Fibroblast of lung (primary cell): ENCODE results near the gene CCND3. TPM values are rescaled to one million over a fixed set of nuclear protein-coding genes. Genes with fewer than 3 reads are reported as not detected.

Experiments
- DNase-seq, 2 donors: peaks; one replicate each; pipeline versions ENCODE4 v3.0.0 to v3.0.0-alpha.2; 2010; ENCODE audit warnings: low read depth in 2 of 2
- H2AFZ ChIP-seq: 2 replicates; pipeline ENCODE4 v1.5.1; 2012; ENCODE audit warnings: low read length, control low read depth, inconsistent platforms
- H3K27ac ChIP-seq: 2 replicates; pipeline ENCODE4 v1.5.1; 2011; ENCODE audit warnings: low read length, control low read depth; ENCODE audit not compliant: insufficient read depth
- H3K27me3 ChIP-seq: 2 replicates; pipeline ENCODE4 v1.5.1; 2011; ENCODE audit warnings: mild to moderate bottlenecking, low read length; ENCODE audit not compliant: control insufficient read depth, insufficient read depth
- H3K36me3 ChIP-seq: 2 replicates; pipeline ENCODE4 v1.5.1; 2011; ENCODE audit warnings: low read length; ENCODE audit not compliant: control insufficient read depth, insufficient read depth
- H3K4me1 ChIP-seq: 2 replicates; pipeline ENCODE4 v1.5.1; 2011; ENCODE audit warnings: low read length; ENCODE audit not compliant: control insufficient read depth, insufficient read depth; ENCODE audit errors: extremely low read depth
- H3K4me2 ChIP-seq: 2 replicates; pipeline ENCODE4 v1.5.1; 2011; ENCODE audit warnings: low read length, control low read depth; ENCODE audit not compliant: insufficient read depth; ENCODE audit errors: extremely low read depth
- H3K4me3 ChIP-seq, 4 experiments: fragments of 200-600 bp in 1 of 4; sonication (generic) in 1 of 4; replicated peaks in 1 of 4; 2 replicates each; pipeline ENCODE4 v1.5.1; 2011 to 2016; ENCODE audit warnings: low read length in 4 of 4, low read depth in 3 of 4, mild to moderate bottlenecking in 3 of 4, control low read depth in 2 of 4, inconsistent platforms in 1 of 4, mixed read lengths in 1 of 4; ENCODE audit not compliant: insufficient read depth in 1 of 4; ENCODE audit errors: control extremely low read depth in 1 of 4
- H3K79me2 ChIP-seq: 2 replicates; pipeline ENCODE4 v1.5.1; 2012; ENCODE audit warnings: mild to moderate bottlenecking, low read length, inconsistent platforms; ENCODE audit not compliant: control insufficient read depth, insufficient read depth
- H3K9ac ChIP-seq: 2 replicates; pipeline ENCODE4 v1.5.1; 2011; ENCODE audit warnings: mild to moderate bottlenecking, low read length, control low read depth; ENCODE audit not compliant: insufficient read depth
- H3K9me3 ChIP-seq: 2 replicates; pipeline ENCODE4 v1.5.1; 2012; ENCODE audit warnings: low read depth, low read length; ENCODE audit not compliant: control insufficient read depth, insufficient read depth
- H4K20me1 ChIP-seq: 2 replicates; pipeline ENCODE4 v1.5.1; 2011; ENCODE audit warnings: low read length; ENCODE audit not compliant: control insufficient read depth, insufficient read depth; ENCODE audit errors: extremely low read depth
- EZH2 ChIP-seq: IDR thresholded peaks from 2 replicates; pipeline ENCODE4 v1.5.1; 2012; ENCODE audit warnings: low read length, control low read depth, mild to moderate bottlenecking; ENCODE audit errors: missing control alignments
- polyA plus RNA-seq, 2 donors: library from polyadenylated mRNA; depleted of rRNA in 1 of 2; stranded (reverse) in 1 of 2; unstranded in 1 of 2; fragments of >200 nt; gene quantifications; 2 replicates each; pipeline ENCODE4 v1.2.1, GENCODE V29; 2011 to 2012; ENCODE audit warnings: missing spikeins in 1 of 2
- total RNA-seq: library from RNA; depleted of rRNA; stranded (reverse); fragments of >200 nt; gene quantifications from 2 replicates; pipeline ENCODE4 v1.2.1, GENCODE V29; 2014
- TF ChIP-seq, protein P1 (sequence below), 2 donors: IDR thresholded peaks in 1 of 2; conservative IDR thresholded peaks in 1 of 2; 1 replicate in 1 of 2; 2 replicates in 1 of 2; pipeline ENCODE4 v1.5.1; 2011 to 2012; ENCODE audit warnings: low read length in 2 of 2, control low read depth in 1 of 2, inconsistent platforms in 1 of 2, low read depth in 1 of 2, mild to moderate bottlenecking in 1 of 2

CCND3 gene
- total and polyA plus RNA-seq, 2 donors (not counting 1 experiment from before 2014, with no cell fraction given): 15.0 to 29.6 TPM

- Histone ChIP-seq H3K79me2 (no peaks in the 10 kb centered on the region), H3K4me1 (no peaks in the 10 kb centered on the region), H3K27ac (no peak overlapping the region), H3K4me3 (no peak overlapping the region), H3K9ac (no peak overlapping the region), H3K36me3 (no peaks in the 10 kb centered on the region), H3K9me3 (no peaks in the 10 kb centered on the region), H3K27me3 (no peaks in the 10 kb centered on the region), H3K4me2 (no peak overlapping the region), H2AFZ (no peak overlapping the region), H4K20me1 (no peaks in the 10 kb centered on the region)
- no peak for TF ChIP-seq EZH2
- TF ChIP-seq, protein P1, sequence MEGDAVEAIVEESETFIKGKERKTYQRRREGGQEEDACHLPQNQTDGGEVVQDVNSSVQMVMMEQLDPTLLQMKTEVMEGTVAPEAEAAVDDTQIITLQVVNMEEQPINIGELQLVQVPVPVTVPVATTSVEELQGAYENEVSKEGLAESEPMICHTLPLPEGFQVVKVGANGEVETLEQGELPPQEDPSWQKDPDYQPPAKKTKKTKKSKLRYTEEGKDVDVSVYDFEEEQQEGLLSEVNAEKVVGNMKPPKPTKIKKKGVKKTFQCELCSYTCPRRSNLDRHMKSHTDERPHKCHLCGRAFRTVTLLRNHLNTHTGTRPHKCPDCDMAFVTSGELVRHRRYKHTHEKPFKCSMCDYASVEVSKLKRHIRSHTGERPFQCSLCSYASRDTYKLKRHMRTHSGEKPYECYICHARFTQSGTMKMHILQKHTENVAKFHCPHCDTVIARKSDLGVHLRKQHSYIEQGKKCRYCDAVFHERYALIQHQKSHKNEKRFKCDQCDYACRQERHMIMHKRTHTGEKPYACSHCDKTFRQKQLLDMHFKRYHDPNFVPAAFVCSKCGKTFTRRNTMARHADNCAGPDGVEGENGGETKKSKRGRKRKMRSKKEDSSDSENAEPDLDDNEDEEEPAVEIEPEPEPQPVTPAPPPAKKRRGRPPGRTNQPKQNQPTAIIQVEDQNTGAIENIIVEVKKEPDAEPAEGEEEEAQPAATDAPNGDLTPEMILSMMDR (conservative IDR thresholded peaks at IDR 0.05 in 1 of 2, IDR thresholded peaks at IDR 0.05 in 1 of 2; ENCODE audit: low read depth in 1 of 2, low read length in 2 of 2): no peak
- DNase-seq: no peak
Observed at GRCh38 chr6:41958022-41958856, 16.6 kb upstream of the CCND3 start.

DNA sequence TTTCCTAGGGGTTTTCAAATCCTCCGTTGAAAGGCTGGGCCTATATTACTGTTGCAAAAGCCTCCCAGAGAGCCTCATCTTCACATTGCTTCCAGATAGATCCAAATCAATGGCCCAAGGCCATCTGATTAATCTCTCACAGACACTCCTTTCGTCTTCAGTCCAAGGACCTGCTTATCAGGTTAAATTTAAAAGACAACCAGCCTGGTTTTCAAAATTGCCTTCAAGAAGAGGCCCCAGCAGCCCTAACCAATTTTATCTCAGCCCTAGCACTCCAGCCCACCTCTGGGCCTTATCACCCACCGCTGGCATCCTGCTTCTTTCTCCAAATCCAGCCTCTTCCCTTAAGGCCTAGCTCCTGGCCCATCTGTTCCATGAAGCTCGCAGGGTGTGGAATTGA, 15.5 kb upstream of the CCND3 start:
- no peak overlapping the region for H3K4me2 ChIP-seq
- no peaks in the 10 kb centered on the region for H3K79me2 ChIP-seq
- no peaks in the 10 kb centered on the region for H4K20me1 ChIP-seq
- no peaks in the 10 kb centered on the region for H3K9me3 ChIP-seq
- no peak overlapping the region for H3K4me3 ChIP-seq
- no peak overlapping the region for H2AFZ ChIP-seq
- no peak for DNase-seq
- no peaks in the 10 kb centered on the region for H3K36me3 ChIP-seq
- no peaks in the 10 kb centered on the region for H3K27me3 ChIP-seq
- no peaks in the 10 kb centered on the region for H3K4me1 ChIP-seq
- no peak overlapping the region for H3K27ac ChIP-seq
- H3K9ac ChIP-seq: no peak overlapping the region
- no peak for TF ChIP-seq EZH2
- TF ChIP-seq, protein P1 (conservative IDR thresholded peaks at IDR 0.05 in 1 of 2, IDR thresholded peaks at IDR 0.05 in 1 of 2; ENCODE audit: low read depth in 1 of 2, low read length in 2 of 2): no peak

GRCh38 chr6:41955412-41955811, 13.8 kb upstream of the CCND3 start:
- H3K27me3 ChIP-seq: no peaks in the 10 kb centered on the region
- DNase-seq: no peak

More at GRCh38 chr6:41955412-41955811, 13.8 kb upstream of the CCND3 start:
- Histone ChIP-seq H3K9ac (no peak overlapping the region), H3K4me2 (no peak overlapping the region), H3K9me3 (no peaks in the 10 kb centered on the region), H3K27ac (no peak overlapping the region), H4K20me1 (no peaks in the 10 kb centered on the region), H3K4me3 (no peak overlapping the region), H2AFZ (no peak overlapping the region), H3K79me2 (no peaks in the 10 kb centered on the region), H3K4me1 (no peaks in the 10 kb centered on the region), H3K36me3 (no peaks in the 10 kb centered on the region)
- TF ChIP-seq, protein P1 (conservative IDR thresholded peaks at IDR 0.05 in 1 of 2, IDR thresholded peaks at IDR 0.05 in 1 of 2; ENCODE audit: low read depth in 1 of 2, low read length in 2 of 2): no peak
- TF ChIP-seq EZH2: no peak
